Smooth muscle cell (in vitro differentiated cells): Measurements from ENCODE around the gene MGME1. TPM values are rescaled to one million over a fixed set of nuclear protein-coding genes. Genes with fewer than 3 reads are reported as not detected.
A peak's percentile ranks its signal among the peaks of the same experiment; 100 is the strongest.

ENCODE experiments used
- DNase-seq: peaks from one replicate; lab custom pipeline; 2025; ENCODE audit not compliant: unreplicated experiment; lab: John Stamatoyannopoulos, UW
- H2AFZ ChIP-seq: fragments of 200-600 bp; sonication (generic); 2 replicates; pipeline ENCODE4 v1.6.0; 2016; ENCODE audit warnings: antibody characterized with exemption, low read depth, mild to moderate bottlenecking
- H3F3A ChIP-seq: fragments of 200-600 bp; sonication (generic); 2 replicates; pipeline ENCODE4 v1.6.0; 2017; ENCODE audit warnings: antibody characterized with exemption, low read depth
- H3K27ac ChIP-seq: fragments of 200-600 bp; sonication (generic); 2 replicates; pipeline ENCODE4 v1.5.1; 2016; ENCODE audit warnings: low read depth, mild to moderate bottlenecking
- H3K27me3 ChIP-seq: fragments of 200-600 bp; sonication (generic); 2 replicates; pipeline ENCODE4 v1.6.1; 2016; ENCODE audit warnings: low read depth, mild to moderate bottlenecking
- H3K36me3 ChIP-seq: fragments of 200-600 bp; sonication (generic); 2 replicates; pipeline ENCODE4 v1.5.1; 2016; ENCODE audit warnings: low read depth
- H3K4me1 ChIP-seq: fragments of 200-600 bp; sonication (generic); 2 replicates; pipeline ENCODE4 v1.5.1; 2016; ENCODE audit warnings: low read depth
- H3K4me2 ChIP-seq: fragments of 200-600 bp; sonication (generic); 2 replicates; pipeline ENCODE4 v1.6.0; 2016; ENCODE audit warnings: mild to moderate bottlenecking
- H3K4me3 ChIP-seq: fragments of 200-600 bp; sonication (generic); 2 replicates; pipeline ENCODE4 v1.5.1; 2016; ENCODE audit warnings: mild to moderate bottlenecking
- H3K79me2 ChIP-seq: fragments of 200-600 bp; sonication (generic); 2 replicates; pipeline ENCODE4 v1.6.0; 2016; ENCODE audit warnings: low read depth, mild to moderate bottlenecking
- H3K9ac ChIP-seq: fragments of 200-600 bp; sonication (generic); 2 replicates; pipeline ENCODE4 v1.6.0; 2016; ENCODE audit warnings: low read depth
- H3K9me3 ChIP-seq: fragments of 200-600 bp; sonication (generic); replicated peaks from 2 replicates; pipeline ENCODE4 v1.5.1; 2016; ENCODE audit warnings: low read depth
- H4K20me1 ChIP-seq: fragments of 200-600 bp; sonication (generic); 2 replicates; pipeline ENCODE4 v1.6.0; 2016; ENCODE audit warnings: low read depth
- WGBS: methylation state at CpG from one replicate; pipeline ENCODE4 v1.1.7; 2016; ENCODE audit warnings: low lambda C conversion rate; 5-methylcytosine and 5-hydroxymethylcytosine counted together
- polyA plus RNA-seq: library from polyadenylated mRNA; unstranded; fragments of >200 nt; fragmentation: Nextera tagmentation; extraction: Ambion mirVana; gene quantifications from 2 replicates; pipeline ENCODE4 v1.2.1, GENCODE V29; 2016
- total RNA-seq: library from RNA; depleted of rRNA; stranded (reverse); fragments of >200 nt; gene quantifications from 2 replicates; pipeline ENCODE4 v1.2.3, GENCODE V29; 2014
- TF ChIP-seq, protein P1 (sequence below): fragments of 200-600 bp; sonication (generic); IDR thresholded peaks from 2 replicates; pipeline ENCODE4 v1.5.1; 2017; ENCODE audit warnings: borderline replicate concordance, mild to moderate bottlenecking, antibody characterized with exemption; ENCODE audit not compliant: insufficient read depth, poor library complexity, severe bottlenecking

The MGME1 gene
- total and polyA plus RNA-seq, 2 experiments from 2014 or later, result 15.7 to 16.0 TPM

DNA sequence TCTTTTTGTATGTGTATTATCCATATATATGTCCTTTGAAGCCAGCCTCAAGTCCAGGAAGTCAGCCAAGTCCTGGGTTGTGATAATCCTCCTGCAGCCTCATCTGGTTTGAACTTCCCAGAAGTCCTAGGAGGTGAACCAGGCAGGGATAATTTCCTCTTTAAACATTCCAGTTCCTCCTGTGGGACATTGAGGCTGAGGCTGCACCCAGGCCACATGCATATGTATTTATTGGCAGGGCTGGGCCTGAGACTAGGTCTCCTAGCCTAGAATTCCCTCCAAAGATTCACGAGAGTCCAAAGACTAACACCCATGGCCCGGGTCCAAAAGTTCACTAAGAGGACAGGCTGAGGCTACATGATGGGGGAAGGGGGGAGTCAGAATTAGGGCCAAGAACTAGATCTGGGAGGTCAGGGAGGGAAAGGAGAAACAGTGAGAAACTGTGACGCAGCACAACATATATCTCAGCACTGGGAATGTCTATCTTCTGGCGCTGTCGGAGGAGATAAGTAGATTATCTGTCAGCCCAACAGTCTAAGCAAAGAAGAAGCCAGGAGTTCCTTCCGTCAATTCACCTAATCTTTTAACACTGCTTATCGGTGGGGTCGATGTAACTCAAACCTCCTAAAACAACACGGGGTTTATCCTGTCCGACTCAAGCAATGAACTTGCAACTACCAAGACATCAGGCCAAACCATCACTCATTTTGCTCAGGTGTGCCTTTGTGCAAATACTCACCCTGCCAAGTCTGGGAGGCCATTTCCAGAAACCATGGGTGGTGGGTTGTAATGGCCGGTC is 43.5 kb upstream of the MGME1 start:
- no peak overlapping the region for H3K9ac ChIP-seq
- H3K79me2 ChIP-seq, result no peaks in the 10 kb centered on the region
- no peak for DNase-seq
- no peaks in the 10 kb centered on the region for H3K4me1 ChIP-seq
- no peak overlapping the region for H3K27ac ChIP-seq
- no peak overlapping the region for H2AFZ ChIP-seq
- H3K4me3 ChIP-seq, result no peak overlapping the region
- no peaks in the 10 kb centered on the region for H3K9me3 ChIP-seq
- TF ChIP-seq, protein P1, sequence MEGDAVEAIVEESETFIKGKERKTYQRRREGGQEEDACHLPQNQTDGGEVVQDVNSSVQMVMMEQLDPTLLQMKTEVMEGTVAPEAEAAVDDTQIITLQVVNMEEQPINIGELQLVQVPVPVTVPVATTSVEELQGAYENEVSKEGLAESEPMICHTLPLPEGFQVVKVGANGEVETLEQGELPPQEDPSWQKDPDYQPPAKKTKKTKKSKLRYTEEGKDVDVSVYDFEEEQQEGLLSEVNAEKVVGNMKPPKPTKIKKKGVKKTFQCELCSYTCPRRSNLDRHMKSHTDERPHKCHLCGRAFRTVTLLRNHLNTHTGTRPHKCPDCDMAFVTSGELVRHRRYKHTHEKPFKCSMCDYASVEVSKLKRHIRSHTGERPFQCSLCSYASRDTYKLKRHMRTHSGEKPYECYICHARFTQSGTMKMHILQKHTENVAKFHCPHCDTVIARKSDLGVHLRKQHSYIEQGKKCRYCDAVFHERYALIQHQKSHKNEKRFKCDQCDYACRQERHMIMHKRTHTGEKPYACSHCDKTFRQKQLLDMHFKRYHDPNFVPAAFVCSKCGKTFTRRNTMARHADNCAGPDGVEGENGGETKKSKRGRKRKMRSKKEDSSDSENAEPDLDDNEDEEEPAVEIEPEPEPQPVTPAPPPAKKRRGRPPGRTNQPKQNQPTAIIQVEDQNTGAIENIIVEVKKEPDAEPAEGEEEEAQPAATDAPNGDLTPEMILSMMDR, result no peak
- H3K27me3 ChIP-seq, result no peaks in the 10 kb centered on the region
- no peaks in the 10 kb centered on the region for H3K36me3 ChIP-seq
- peak overlapping the region; percentile 58 for H3K4me2 ChIP-seq
- 37% methylated on average over 11 of the region's 11 CpGs for WGBS
- no peaks in the 10 kb centered on the region for H3F3A ChIP-seq
- H4K20me1 ChIP-seq, result no peaks in the 10 kb centered on the region

DNA sequence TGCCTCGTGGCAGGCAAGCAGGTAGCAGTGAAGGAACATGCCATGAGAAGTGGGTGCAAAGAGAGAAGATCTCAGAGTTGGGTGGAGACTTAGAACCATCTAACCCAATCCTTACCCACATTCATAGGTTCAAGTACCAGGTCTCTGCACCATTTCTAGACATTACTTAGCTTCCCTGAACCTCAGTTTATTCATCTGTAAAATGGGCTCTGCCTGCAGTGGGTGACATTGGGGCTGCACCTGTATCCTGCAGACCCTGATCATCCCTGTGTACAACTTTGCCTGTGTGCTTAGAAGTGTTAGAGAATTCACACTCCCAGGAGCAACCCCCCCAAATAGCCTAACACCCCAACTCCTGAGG is 42.9 kb upstream of the MGME1 start:
- no peak for DNase-seq
- H3K4me2 ChIP-seq, result no peak overlapping the region
- no peaks in the 10 kb centered on the region for H3K79me2 ChIP-seq
- no peaks in the 10 kb centered on the region for H3K9me3 ChIP-seq
- no peak overlapping the region for H2AFZ ChIP-seq
- WGBS, result 100% methylated on average over 1 of the region's 1 CpG
- no peaks in the 10 kb centered on the region for H4K20me1 ChIP-seq
- H3K36me3 ChIP-seq, result no peaks in the 10 kb centered on the region
- H3K27ac ChIP-seq, result no peak overlapping the region
- H3K9ac ChIP-seq, result no peak overlapping the region
- no peaks in the 10 kb centered on the region for H3K27me3 ChIP-seq
- H3K4me3 ChIP-seq, result no peak overlapping the region
- TF ChIP-seq, protein P1, result no peak
- H3K4me1 ChIP-seq, result no peaks in the 10 kb centered on the region
- no peaks in the 10 kb centered on the region for H3F3A ChIP-seq

GRCh38 chr20:17928211-17928611 is 40.6 kb upstream of the MGME1 start:
- no peaks in the 10 kb centered on the region for H3K36me3 ChIP-seq
- H3F3A ChIP-seq, result no peaks in the 10 kb centered on the region
- no peaks in the 10 kb centered on the region for H3K4me1 ChIP-seq
- no peak overlapping the region for H3K4me2 ChIP-seq
- H3K27me3 ChIP-seq, result no peaks in the 10 kb centered on the region
- no peak for DNase-seq
- TF ChIP-seq, protein P1, result no peak
- H3K9ac ChIP-seq, result no peak overlapping the region
- no peak overlapping the region for H3K27ac ChIP-seq
- WGBS, result 93% methylated on average over 7 of the region's 7 CpGs
- H2AFZ ChIP-seq, result no peak overlapping the region
- no peaks in the 10 kb centered on the region for H4K20me1 ChIP-seq
- no peaks in the 10 kb centered on the region for H3K9me3 ChIP-seq
- no peaks in the 10 kb centered on the region for H3K79me2 ChIP-seq
- H3K4me3 ChIP-seq, result no peak overlapping the region
